Measurements from ENCODE around the gene MAP6D1. TPM values are rescaled to one million over a fixed set of nuclear protein-coding genes. Genes with fewer than 3 reads are reported as not detected.
A peak's percentile ranks its signal among the peaks of the same experiment; 100 is the strongest.
"Not testable (repeated sequence)": the region's sequence is repeated elsewhere in the genome, so short reads cannot be mapped to it uniquely, and the experiment has no call there.

Gene MAP6D1
- total RNA-seq, 6 experiments from 2014 or later, result 0.22 to 0.61 (median 0.37) TPM

DNA sequence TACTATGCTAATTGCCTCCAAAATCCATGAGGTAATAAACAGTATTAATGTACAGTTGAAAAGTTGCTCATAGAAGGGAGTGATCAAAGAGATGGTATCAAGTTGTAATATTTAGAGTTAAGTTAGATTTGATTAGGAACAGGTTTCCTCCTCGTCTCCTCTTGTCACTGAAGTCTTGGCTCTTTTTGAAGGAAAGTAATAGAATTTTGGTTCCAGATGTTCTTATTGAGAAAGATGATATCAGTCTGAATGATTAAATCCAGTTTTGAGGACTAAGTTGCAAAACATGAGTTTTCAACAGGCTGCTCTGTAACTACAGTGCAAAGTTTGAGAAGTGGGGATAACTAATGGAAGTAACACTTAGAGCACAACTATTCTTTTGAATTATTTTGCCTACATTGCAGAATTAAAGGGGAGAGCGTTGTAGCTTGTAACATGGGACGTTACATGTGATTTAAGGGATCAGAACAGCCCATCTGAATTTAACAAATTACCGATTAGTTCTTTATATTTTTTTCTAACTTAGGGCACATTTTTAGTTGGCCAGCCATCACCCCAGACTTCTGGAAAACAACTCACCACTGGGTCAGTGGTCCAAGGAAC lies 48.3 kb downstream of the MAP6D1 start:
- DNase-seq, result no peak

GRCh38 chr3:183776451-183776850 lies 48.9 kb downstream of the MAP6D1 start:
- ATAC-seq; intact Hi-C loops (cut with DNase I); H3K4me3 ChIP-seq; H3K27ac ChIP-seq; DNase-seq; H3K9me3 ChIP-seq; H3K4me1 ChIP-seq; H3K27me3 ChIP-seq: not testable (repeated sequence)
- WGBS (ENCODE audit: insufficient coverage, low coverage, low lambda C conversion rate, missing lambda C conversion rate), result 71% methylated on average over 1 of the region's 5 CpGs
- peaks cover 0 to 39% (median 13%) of the 10 kb centered on the region in 4 donors for H3K36me3 ChIP-seq

More for the DNA sequence above, 48.3 kb downstream of the MAP6D1 start:
- H3K36me3 ChIP-seq, result peaks cover 0 to 38% (median 14%) of the 10 kb centered on the region in 4 donors
- no peak overlapping the region for H3K27ac ChIP-seq
- TF ChIP-seq, protein P1, sequence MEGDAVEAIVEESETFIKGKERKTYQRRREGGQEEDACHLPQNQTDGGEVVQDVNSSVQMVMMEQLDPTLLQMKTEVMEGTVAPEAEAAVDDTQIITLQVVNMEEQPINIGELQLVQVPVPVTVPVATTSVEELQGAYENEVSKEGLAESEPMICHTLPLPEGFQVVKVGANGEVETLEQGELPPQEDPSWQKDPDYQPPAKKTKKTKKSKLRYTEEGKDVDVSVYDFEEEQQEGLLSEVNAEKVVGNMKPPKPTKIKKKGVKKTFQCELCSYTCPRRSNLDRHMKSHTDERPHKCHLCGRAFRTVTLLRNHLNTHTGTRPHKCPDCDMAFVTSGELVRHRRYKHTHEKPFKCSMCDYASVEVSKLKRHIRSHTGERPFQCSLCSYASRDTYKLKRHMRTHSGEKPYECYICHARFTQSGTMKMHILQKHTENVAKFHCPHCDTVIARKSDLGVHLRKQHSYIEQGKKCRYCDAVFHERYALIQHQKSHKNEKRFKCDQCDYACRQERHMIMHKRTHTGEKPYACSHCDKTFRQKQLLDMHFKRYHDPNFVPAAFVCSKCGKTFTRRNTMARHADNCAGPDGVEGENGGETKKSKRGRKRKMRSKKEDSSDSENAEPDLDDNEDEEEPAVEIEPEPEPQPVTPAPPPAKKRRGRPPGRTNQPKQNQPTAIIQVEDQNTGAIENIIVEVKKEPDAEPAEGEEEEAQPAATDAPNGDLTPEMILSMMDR (IDR thresholded peaks at IDR 0.05), result no peak
- TF ChIP-seq POLR2A (IDR thresholded peaks at IDR 0.05), result no peak
- no peak overlapping the region for H3K4me3 ChIP-seq
- intact Hi-C loops (cut with DNase I), result no loop called here
- WGBS (ENCODE audit: insufficient coverage, low coverage, low lambda C conversion rate, missing lambda C conversion rate), result 94% methylated on average over 4 of the region's 4 CpGs
- no peaks in the 10 kb centered on the region for H3K9me3 ChIP-seq
- ATAC-seq, result no peak
- H3K27me3 ChIP-seq, result no peaks in the 10 kb centered on the region
- H3K4me1 ChIP-seq, result no peaks in the 10 kb centered on the region

GRCh38 chr3:183775781-183776180 lies 49.6 kb downstream of the MAP6D1 start:
- ATAC-seq, result peak in 2 of 4 donors; percentile 39 to 46

GRCh38 chr3:183774631-183775030 lies 50.7 kb downstream of the MAP6D1 start:
- no peaks in the 10 kb centered on the region for H3K27me3 ChIP-seq
- intact Hi-C loops (cut with DNase I), result no loop called here
- ATAC-seq (no peak), DNase-seq (no peak)
- H3K36me3 ChIP-seq, result peaks cover 0 to 39% (median 9%) of the 10 kb centered on the region in 4 donors
- H3K27ac ChIP-seq, result no peak overlapping the region
- WGBS (ENCODE audit: insufficient coverage, low coverage, low lambda C conversion rate, missing lambda C conversion rate), result 88% methylated on average over 3 of the region's 3 CpGs
- H3K4me3 ChIP-seq, result no peak overlapping the region
- TF ChIP-seq POLR2A (IDR thresholded peaks at IDR 0.05), result no peak
- TF ChIP-seq, protein P1 (IDR thresholded peaks at IDR 0.05), result no peak
- H3K9me3 ChIP-seq, result no peaks in the 10 kb centered on the region
- no peaks in the 10 kb centered on the region for H3K4me1 ChIP-seq

More at GRCh38 chr3:183775781-183776180, 49.6 kb downstream of the MAP6D1 start:
- no peaks in the 10 kb centered on the region for H3K4me1 ChIP-seq
- intact Hi-C loops (cut with DNase I), result no loop called here
- no peak for DNase-seq
- WGBS (ENCODE audit: insufficient coverage, low coverage, low lambda C conversion rate, missing lambda C conversion rate), result 87% methylated on average over 5 of the region's 5 CpGs
- no peaks in the 10 kb centered on the region for H3K27me3 ChIP-seq
- H3K9me3 ChIP-seq, result no peaks in the 10 kb centered on the region
- peaks cover 0 to 39% (median 11%) of the 10 kb centered on the region in 4 donors for H3K36me3 ChIP-seq
- TF ChIP-seq, protein P1 (IDR thresholded peaks at IDR 0.05), result no peak
- TF ChIP-seq POLR2A (IDR thresholded peaks at IDR 0.05), result no peak
- no peak overlapping the region for H3K27ac ChIP-seq
- H3K4me3 ChIP-seq, result no peak overlapping the region

GRCh38 chr3:183769453-183769852 lies 55.9 kb downstream of the MAP6D1 start:
- Histone ChIP-seq H3K4me3 (no peak overlapping the region), H3K9me3 (no peaks in the 10 kb centered on the region), H3K27ac (no peak overlapping the region), H3K36me3 (peaks cover 0 to 12% (median 0%) of the 10 kb centered on the region in 4 donors), H3K27me3 (no peaks in the 10 kb centered on the region), H3K4me1 (no peaks in the 10 kb centered on the region)
- ATAC-seq, result no peak
- no peak for DNase-seq
- intact Hi-C loops (cut with DNase I), result loop anchor here in 1 of 2 donors (5.0 kb wide), 1 partner anchor 302 kb away; no protein-coding TSS in a partner anchor
- WGBS (ENCODE audit: insufficient coverage, low coverage, low lambda C conversion rate, missing lambda C conversion rate), result 90% methylated on average over 8 of the region's 9 CpGs
- no peak for TF ChIP-seq POLR2A (IDR thresholded peaks at IDR 0.05)

Measured in right lobe of liver (tissue), 6 donors.